ENCODE data around the gene SMIM13.

Gene SMIM13

DNA sequence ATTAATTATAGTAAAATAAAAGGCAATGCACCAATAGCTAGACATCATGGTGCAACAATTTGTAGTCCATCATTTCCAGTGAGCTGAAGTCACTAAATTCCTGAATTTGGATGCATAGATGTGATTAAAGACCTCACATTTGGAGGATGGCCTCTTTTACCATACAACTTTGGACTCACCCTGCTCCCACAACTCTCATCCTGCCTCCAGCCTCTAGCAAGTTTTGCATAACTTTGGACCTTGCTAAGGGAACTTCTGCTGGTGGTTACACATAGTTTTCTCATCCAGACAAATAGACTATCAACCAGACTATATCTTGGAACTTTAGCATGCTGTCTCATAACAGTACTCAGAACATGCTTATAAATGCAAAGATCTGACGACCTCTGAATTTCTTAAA is 36.8 kb upstream of the SMIM13 start:
- H4K20me1 ChIP-seq (ENCODE audit: insufficient read depth, low read length), result no peaks in the 10 kb centered on the region
- H3K4me2 ChIP-seq (ENCODE audit: insufficient read depth, low read length), result no peak overlapping the region
- no peak for DNase-seq
- H3K27me3 ChIP-seq (ENCODE audit: insufficient read depth, low read length, poor library complexity), result no peaks in the 10 kb centered on the region
- H3K36me3 ChIP-seq (ENCODE audit: insufficient read depth, low read length), result no peaks in the 10 kb centered on the region
- no peaks in the 10 kb centered on the region for H3K79me2 ChIP-seq (ENCODE audit: insufficient read depth, low read length)
- no peaks in the 10 kb centered on the region for H3K9me3 ChIP-seq (ENCODE audit: insufficient read depth, low read length, severe bottlenecking)
- H3K9ac ChIP-seq (ENCODE audit: low read depth, low read length), result no peak overlapping the region
- no peak overlapping the region for H2AFZ ChIP-seq (ENCODE audit: low read depth, low read length)
- ATAC-seq (ENCODE audit: insufficient read depth, low read depth), result no peak
- H3K27ac ChIP-seq (ENCODE audit: low read length), result no peak overlapping the region
- H3K4me3 ChIP-seq (ENCODE audit: low read depth in 1 of 2, low read length in 2 of 2), result no peak overlapping the region
- TF ChIP-seq, protein P1, sequence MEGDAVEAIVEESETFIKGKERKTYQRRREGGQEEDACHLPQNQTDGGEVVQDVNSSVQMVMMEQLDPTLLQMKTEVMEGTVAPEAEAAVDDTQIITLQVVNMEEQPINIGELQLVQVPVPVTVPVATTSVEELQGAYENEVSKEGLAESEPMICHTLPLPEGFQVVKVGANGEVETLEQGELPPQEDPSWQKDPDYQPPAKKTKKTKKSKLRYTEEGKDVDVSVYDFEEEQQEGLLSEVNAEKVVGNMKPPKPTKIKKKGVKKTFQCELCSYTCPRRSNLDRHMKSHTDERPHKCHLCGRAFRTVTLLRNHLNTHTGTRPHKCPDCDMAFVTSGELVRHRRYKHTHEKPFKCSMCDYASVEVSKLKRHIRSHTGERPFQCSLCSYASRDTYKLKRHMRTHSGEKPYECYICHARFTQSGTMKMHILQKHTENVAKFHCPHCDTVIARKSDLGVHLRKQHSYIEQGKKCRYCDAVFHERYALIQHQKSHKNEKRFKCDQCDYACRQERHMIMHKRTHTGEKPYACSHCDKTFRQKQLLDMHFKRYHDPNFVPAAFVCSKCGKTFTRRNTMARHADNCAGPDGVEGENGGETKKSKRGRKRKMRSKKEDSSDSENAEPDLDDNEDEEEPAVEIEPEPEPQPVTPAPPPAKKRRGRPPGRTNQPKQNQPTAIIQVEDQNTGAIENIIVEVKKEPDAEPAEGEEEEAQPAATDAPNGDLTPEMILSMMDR (IDR thresholded peaks at IDR 0.05; ENCODE audit: borderline replicate concordance, extremely low read depth, low read length, poor library complexity, severe bottlenecking), result no peak
- no peak for TF ChIP-seq EZH2 (IDR thresholded peaks at IDR 0.05; ENCODE audit: borderline replicate concordance, low read depth, low read length, severe bottlenecking)
- H3K4me1 ChIP-seq (ENCODE audit: insufficient read depth, low read length), result no peaks in the 10 kb centered on the region

DNA sequence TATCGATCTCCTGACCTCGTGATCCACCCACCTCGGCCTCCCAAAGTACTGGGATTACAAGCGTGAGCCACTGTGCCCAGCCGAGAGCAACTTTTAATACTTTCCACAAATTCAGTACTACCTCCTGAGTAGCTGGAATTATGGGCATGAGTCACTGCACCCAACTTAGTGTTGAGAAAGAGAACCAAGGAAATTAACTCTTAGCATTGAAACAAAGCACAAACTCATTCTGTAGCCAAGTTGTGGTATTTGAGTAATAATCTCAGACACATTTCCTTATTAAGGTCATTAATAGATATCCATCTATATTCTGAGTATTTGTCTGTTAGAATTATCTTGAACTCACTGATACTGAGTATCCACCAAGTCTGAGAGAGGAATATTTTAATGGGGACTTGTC is 35.2 kb upstream of the SMIM13 start:
- DNase-seq (no peak), ATAC-seq (ENCODE audit: insufficient read depth, low read depth) (no peak)
- no peak overlapping the region for H3K9ac ChIP-seq (ENCODE audit: low read depth, low read length)
- no peak overlapping the region for H3K27ac ChIP-seq (ENCODE audit: low read length)
- H4K20me1 ChIP-seq (ENCODE audit: insufficient read depth, low read length), result no peaks in the 10 kb centered on the region
- no peaks in the 10 kb centered on the region for H3K36me3 ChIP-seq (ENCODE audit: insufficient read depth, low read length)
- no peak overlapping the region for H2AFZ ChIP-seq (ENCODE audit: low read depth, low read length)
- H3K27me3 ChIP-seq (ENCODE audit: insufficient read depth, low read length, poor library complexity), result no peaks in the 10 kb centered on the region
- no peaks in the 10 kb centered on the region for H3K79me2 ChIP-seq (ENCODE audit: insufficient read depth, low read length)
- H3K4me1 ChIP-seq (ENCODE audit: insufficient read depth, low read length), result no peaks in the 10 kb centered on the region
- H3K4me3 ChIP-seq (ENCODE audit: low read depth in 1 of 2, low read length in 2 of 2), result no peak overlapping the region
- H3K9me3 ChIP-seq (ENCODE audit: insufficient read depth, low read length, severe bottlenecking), result no peaks in the 10 kb centered on the region
- no peak overlapping the region for H3K4me2 ChIP-seq (ENCODE audit: insufficient read depth, low read length)
- TF ChIP-seq, protein P1 (IDR thresholded peaks at IDR 0.05; ENCODE audit: borderline replicate concordance, extremely low read depth, low read length, poor library complexity, severe bottlenecking), result no peak
- no peak for TF ChIP-seq EZH2 (IDR thresholded peaks at IDR 0.05; ENCODE audit: borderline replicate concordance, low read depth, low read length, severe bottlenecking)

- Histone ChIP-seq H3K9ac (ENCODE audit: low read depth, low read length) (no peak overlapping the region), H3K36me3 (ENCODE audit: insufficient read depth, low read length) (no peaks in the 10 kb centered on the region), H3K79me2 (ENCODE audit: insufficient read depth, low read length) (no peaks in the 10 kb centered on the region), H3K4me1 (ENCODE audit: insufficient read depth, low read length) (no peaks in the 10 kb centered on the region), H4K20me1 (ENCODE audit: insufficient read depth, low read length) (no peaks in the 10 kb centered on the region), H3K4me2 (ENCODE audit: insufficient read depth, low read length) (no peak overlapping the region), H3K27ac (ENCODE audit: low read length) (no peak overlapping the region), H3K27me3 (ENCODE audit: insufficient read depth, low read length, poor library complexity) (peaks cover 4% of the 10 kb centered on the region), H3K4me3 (ENCODE audit: low read depth in 1 of 2, low read length in 2 of 2) (no peak overlapping the region), H3K9me3 (ENCODE audit: insufficient read depth, low read length, severe bottlenecking) (no peaks in the 10 kb centered on the region), H2AFZ (ENCODE audit: low read depth, low read length) (no peak overlapping the region)
- TF ChIP-seq, protein P1 (IDR thresholded peaks at IDR 0.05; ENCODE audit: borderline replicate concordance, extremely low read depth, low read length, poor library complexity, severe bottlenecking), result no peak
- TF ChIP-seq EZH2 (IDR thresholded peaks at IDR 0.05; ENCODE audit: borderline replicate concordance, low read depth, low read length, severe bottlenecking), result no peak
- ATAC-seq (ENCODE audit: insufficient read depth, low read depth) (no peak), DNase-seq (no peak)
Measured at GRCh38 chr6:11062083-11062482, 31.6 kb upstream of the SMIM13 start.

DNA sequence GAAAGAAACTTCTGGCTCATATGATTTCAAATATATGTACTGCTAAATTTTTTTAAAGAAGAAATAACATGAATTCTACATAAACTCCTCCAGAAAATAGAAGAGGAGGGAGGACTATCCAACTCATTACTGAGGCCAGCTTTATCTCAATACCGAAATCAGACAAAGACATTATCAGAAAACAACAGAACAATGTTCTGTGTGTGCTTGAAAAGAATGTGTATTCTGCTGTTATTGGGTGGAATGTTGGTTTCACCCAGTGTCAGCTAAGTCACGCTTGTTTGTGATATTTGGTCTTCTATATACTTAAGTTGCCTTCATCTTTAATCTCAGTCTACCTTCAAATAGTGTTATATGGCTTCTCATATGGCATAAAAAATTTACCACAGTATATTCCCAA is 30.9 kb upstream of the SMIM13 start:
- no peaks in the 10 kb centered on the region for H4K20me1 ChIP-seq (ENCODE audit: insufficient read depth, low read length)
- TF ChIP-seq, protein P1 (IDR thresholded peaks at IDR 0.05; ENCODE audit: borderline replicate concordance, extremely low read depth, low read length, poor library complexity, severe bottlenecking), result no peak
- TF ChIP-seq EZH2 (IDR thresholded peaks at IDR 0.05; ENCODE audit: borderline replicate concordance, low read depth, low read length, severe bottlenecking), result no peak
- H3K9me3 ChIP-seq (ENCODE audit: insufficient read depth, low read length, severe bottlenecking), result no peaks in the 10 kb centered on the region
- H3K4me3 ChIP-seq (ENCODE audit: low read depth in 1 of 2, low read length in 2 of 2), result no peak overlapping the region
- H3K36me3 ChIP-seq (ENCODE audit: insufficient read depth, low read length), result no peaks in the 10 kb centered on the region
- no peak overlapping the region for H2AFZ ChIP-seq (ENCODE audit: low read depth, low read length)
- no peak overlapping the region for H3K27ac ChIP-seq (ENCODE audit: low read length)
- no peaks in the 10 kb centered on the region for H3K4me1 ChIP-seq (ENCODE audit: insufficient read depth, low read length)
- DNase-seq (no peak), ATAC-seq (ENCODE audit: insufficient read depth, low read depth) (no peak)
- H3K9ac ChIP-seq (ENCODE audit: low read depth, low read length), result no peak overlapping the region
- H3K79me2 ChIP-seq (ENCODE audit: insufficient read depth, low read length), result no peaks in the 10 kb centered on the region
- H3K27me3 ChIP-seq (ENCODE audit: insufficient read depth, low read length, poor library complexity), result peaks cover 4% of the 10 kb centered on the region
- no peak overlapping the region for H3K4me2 ChIP-seq (ENCODE audit: insufficient read depth, low read length)
